Panc1 (cell line): Measurements from ENCODE around the gene WDR90.

Experiments used
- CTCF ChIP-seq: fragments of 450-650 bp; IDR thresholded peaks from 2 replicates; pipeline ENCODE4 v1.5.1; 2017; ENCODE audit warnings: mild to moderate bottlenecking
- POLR2AphosphoS5 ChIP-seq: IDR thresholded peaks from 2 replicates; pipeline ENCODE4 v1.6.1; 2012; ENCODE audit warnings: mild to moderate bottlenecking, low read depth, low read length, moderate library complexity

DNA sequence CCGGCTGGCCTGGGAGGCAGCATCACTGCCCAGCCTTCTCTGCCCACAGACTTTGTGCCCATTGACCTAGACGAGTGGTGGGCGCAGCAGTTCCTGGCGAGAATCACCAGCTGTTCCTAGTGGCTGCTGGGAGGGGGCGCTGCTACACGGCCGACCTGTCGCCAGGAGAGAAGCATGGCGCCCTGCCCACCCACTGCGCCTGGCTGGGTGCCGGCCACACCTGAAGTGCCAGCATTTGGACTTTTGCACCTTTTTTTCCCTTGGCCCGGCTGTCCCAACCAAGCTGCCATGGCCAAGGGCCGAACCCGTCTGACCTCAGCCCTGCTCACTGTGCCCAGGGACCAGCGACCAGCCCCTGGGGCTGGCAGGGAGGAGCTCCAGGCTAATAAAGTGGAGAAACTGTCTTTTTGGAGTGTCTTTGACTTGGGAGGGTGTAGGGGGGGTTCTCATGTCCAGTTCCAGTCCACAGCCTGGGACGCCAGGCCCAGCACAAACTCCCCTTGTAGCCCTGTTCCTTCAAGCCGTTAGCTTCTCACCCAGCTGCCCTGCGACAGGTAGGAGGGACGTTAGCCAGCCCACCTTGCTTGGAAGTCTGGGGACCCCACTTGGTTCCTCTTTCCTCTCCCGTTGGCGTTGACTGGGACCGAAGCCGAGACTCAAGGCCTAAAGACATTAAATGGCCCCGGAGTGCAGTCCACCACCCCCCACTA is 939 bp upstream of the WDR90 start:
- TF ChIP-seq CTCF = peak; percentile 84; the same call in 1 of the 2 replicates
- TF ChIP-seq POLR2AphosphoS5 = no peak
